Stimulated activated CD8-positive, alpha-beta memory T cell treated with anti-CD3 and anti-CD28 coated beads, Interleukin-4, amount 100 ng/mL, for 48 hours (primary cell): ENCODE results near the gene ZNF662.
A peak's percentile ranks its signal among the peaks of the same experiment; 100 is the strongest.

Source experiments
- DNase-seq: peaks from one replicate; pipeline ENCODE4 v3.0.0-alpha.2; 2020

Gene ZNF662

GRCh38 chr3:42946050-42946449 lies 40.1 kb downstream of the ZNF662 start:
- no peak for DNase-seq

- DNase-seq = no peak
Measured at GRCh38 chr3:42957573-42957972, 51.6 kb downstream of the ZNF662 start.

DNA sequence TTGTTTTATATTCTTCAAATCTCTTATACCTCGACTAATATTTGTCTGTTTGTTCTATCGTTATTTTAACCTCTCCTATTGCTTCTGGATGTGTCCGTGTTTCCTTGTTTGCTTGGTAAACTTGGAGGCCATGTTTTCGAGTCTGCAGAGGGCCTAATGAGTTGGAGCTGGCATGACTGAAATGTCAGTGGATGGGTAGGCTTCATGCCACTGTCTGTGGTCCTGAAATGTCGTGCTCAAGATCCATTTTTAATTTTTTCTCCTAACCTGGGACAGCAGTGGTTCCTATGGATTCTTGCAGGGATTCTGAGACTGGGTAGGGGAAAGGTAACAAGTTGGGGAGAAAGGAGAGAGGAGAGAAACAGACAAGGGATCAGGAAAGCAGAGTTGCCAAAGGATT lies 54.3 kb downstream of the ZNF662 start:
- DNase-seq = no peak

- no peak for DNase-seq
Measured at GRCh38 chr3:42960786-42961185, 54.8 kb downstream of the ZNF662 start.

DNA sequence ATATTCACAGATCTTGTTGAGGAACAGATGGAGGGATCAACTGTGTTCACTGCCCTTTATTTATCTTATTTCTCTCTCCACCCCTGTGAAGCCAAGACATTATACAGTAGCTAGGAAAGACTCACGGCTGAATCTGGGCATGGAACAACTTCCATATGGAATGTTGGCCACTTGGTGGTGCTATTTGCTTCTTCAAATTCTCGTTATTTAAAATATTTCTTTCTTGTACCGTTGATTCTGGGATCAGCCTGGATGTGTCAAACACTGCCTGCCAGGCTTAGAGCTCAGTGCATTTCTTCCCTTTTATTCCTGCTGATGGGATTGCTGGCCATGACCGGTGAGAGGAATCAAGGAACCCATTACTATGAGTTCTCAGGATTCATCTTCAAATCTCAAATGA lies 55.7 kb downstream of the ZNF662 start:
- peak; percentile 30 for DNase-seq

DNA sequence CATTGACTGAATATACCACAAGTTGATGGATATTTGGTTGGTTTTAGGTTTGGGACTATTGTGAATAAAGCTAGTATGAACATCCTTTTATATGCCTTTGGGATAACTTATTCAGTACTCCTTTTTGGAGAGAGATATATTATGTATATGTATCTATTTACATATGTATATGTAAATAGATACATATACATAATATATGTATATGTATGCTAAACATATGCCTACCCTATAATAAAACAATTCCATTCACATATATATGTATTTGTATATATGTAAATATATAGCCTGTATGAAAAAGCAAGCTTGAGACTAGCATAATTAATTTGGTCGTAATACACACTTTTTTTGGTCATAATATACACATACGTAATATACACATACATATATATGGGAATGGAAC lies 57.3 kb downstream of the ZNF662 start:
- DNase-seq = no peak

GRCh38 chr3:42964266-42964665 lies 58.3 kb downstream of the ZNF662 start:
- no peak for DNase-seq
